NCI-H510A (cell line): ENCODE results near the gene AHCTF1.
A peak's percentile ranks its signal among the peaks of the same experiment; 100 is the strongest.

Experiments
- DNase-seq: peaks from one replicate; lab custom pipeline; 2025; lab: John Stamatoyannopoulos, UW

AHCTF1 gene

GRCh38 chr1:246798606-246799496 is 132.9 kb downstream of the AHCTF1 start:
- DNase-seq, result no peak

- DNase-seq, result no peak
These were observed 133.6 kb downstream of the AHCTF1 start for GRCh38 chr1:246798107-246798506.

- DNase-seq, result no peak
These were observed 134.2 kb downstream of the AHCTF1 start for GRCh38 chr1:246797597-246797996.

- no peak for DNase-seq
These were observed 134.6 kb downstream of the AHCTF1 start for GRCh38 chr1:246797157-246797556.

- peak; percentile 46 for DNase-seq
These were observed 135.6 kb downstream of the AHCTF1 start for GRCh38 chr1:246795906-246796694.

- peak; percentile 61 for DNase-seq
These were observed 136.7 kb downstream of the AHCTF1 start for GRCh38 chr1:246794828-246795671.

GRCh38 chr1:246794048-246794827 is 137.5 kb downstream of the AHCTF1 start:
- DNase-seq, result no peak

- DNase-seq, result no peak
These were observed 138.3 kb downstream of the AHCTF1 start for GRCh38 chr1:246793356-246793896.

GRCh38 chr1:246792603-246793002 is 139.1 kb downstream of the AHCTF1 start:
- DNase-seq, result no peak

GRCh38 chr1:246791303-246791918 is 140.3 kb downstream of the AHCTF1 start:
- DNase-seq, result no peak

GRCh38 chr1:246790833-246791232 is 140.9 kb downstream of the AHCTF1 start:
- DNase-seq, result no peak

GRCh38 chr1:246790364-246790763 is 141.4 kb downstream of the AHCTF1 start:
- DNase-seq, result no peak

- no peak for DNase-seq
These were observed 142.1 kb downstream of the AHCTF1 start for GRCh38 chr1:246789454-246790339.
